ENCODE measurements around the gene CSPG4. TPM values are rescaled to one million over a fixed set of nuclear protein-coding genes. Genes with fewer than 3 reads are reported as not detected.

The CSPG4 gene
- total and polyA plus RNA-seq, 2 donors (not counting 3 experiments of a cell fraction or from before 2014, with no cell fraction given), result not detected

DNA sequence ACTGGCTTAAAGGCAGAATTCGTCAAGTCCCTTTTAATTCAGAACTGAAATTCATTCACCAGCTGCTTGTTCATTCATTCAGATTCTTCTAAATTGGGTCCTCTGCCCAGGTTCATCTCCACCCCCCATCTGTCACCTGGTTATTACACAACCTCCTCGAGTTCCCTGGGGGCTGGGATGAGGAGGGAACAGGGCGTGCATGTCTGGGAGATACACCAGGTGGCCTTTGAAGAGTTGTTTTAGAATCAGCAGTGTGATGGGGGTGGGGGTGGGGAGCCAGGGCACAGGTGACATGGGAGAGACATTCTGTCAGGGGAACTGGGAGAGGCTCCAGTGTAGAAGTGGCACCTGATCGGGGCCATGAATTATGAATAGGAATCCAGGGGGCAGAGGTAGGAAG lies 56.7 kb downstream of the CSPG4 start:
- dilution Hi-C loops (cut with MboI; ENCODE audit: extremely low pct_ligation_motif_present, low sequenced_read_pairs), result no loop called here
- intact Hi-C loops (cut with micrococcal nuclease), result no loop called here
- no peaks in the 10 kb centered on the region for H3K9me3 ChIP-seq (replicated peaks; ENCODE audit: control insufficient read depth, insufficient read depth, low read length)
- H3K9me1 ChIP-seq (replicated peaks; ENCODE audit: control insufficient read depth, extremely low read depth, insufficient read depth, low read length), result no peaks in the 10 kb centered on the region
- H3K4me2 ChIP-seq (ENCODE audit: insufficient read depth, low read length), result no peak overlapping the region
- no peak for TF ChIP-seq EZH2 (IDR thresholded peaks at IDR 0.05; ENCODE audit: borderline replicate concordance, low read depth, low read length, severe bottlenecking)
- no peak for TF ChIP-seq POLR2A (IDR thresholded peaks at IDR 0.05; ENCODE audit: low read depth, low read length)
- TF ChIP-seq FOS (IDR thresholded peaks at IDR 0.05; ENCODE audit: borderline replicate concordance, insufficient read depth, low read length), result no peak
- no peak for TF ChIP-seq POLR2AphosphoS5 (IDR thresholded peaks at IDR 0.05; ENCODE audit: insufficient read depth, low read depth, low read length)
- TF ChIP-seq, protein P1, sequence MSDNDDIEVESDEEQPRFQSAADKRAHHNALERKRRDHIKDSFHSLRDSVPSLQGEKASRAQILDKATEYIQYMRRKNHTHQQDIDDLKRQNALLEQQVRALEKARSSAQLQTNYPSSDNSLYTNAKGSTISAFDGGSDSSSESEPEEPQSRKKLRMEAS (IDR thresholded peaks at IDR 0.05; ENCODE audit: insufficient read depth, insufficient read length), result no peak
- TF ChIP-seq GATA2 (IDR thresholded peaks at IDR 0.05; ENCODE audit: insufficient read depth, insufficient read length, low read depth, low read length), result no peak
- TF ChIP-seq MYC (IDR thresholded peaks at IDR 0.05; ENCODE audit: low read depth, low read length), result no peak
- no peak for TF ChIP-seq JUN (IDR thresholded peaks at IDR 0.05; ENCODE audit: borderline replicate concordance, insufficient read depth, insufficient read length, low read depth)
- TF ChIP-seq, protein P2, sequence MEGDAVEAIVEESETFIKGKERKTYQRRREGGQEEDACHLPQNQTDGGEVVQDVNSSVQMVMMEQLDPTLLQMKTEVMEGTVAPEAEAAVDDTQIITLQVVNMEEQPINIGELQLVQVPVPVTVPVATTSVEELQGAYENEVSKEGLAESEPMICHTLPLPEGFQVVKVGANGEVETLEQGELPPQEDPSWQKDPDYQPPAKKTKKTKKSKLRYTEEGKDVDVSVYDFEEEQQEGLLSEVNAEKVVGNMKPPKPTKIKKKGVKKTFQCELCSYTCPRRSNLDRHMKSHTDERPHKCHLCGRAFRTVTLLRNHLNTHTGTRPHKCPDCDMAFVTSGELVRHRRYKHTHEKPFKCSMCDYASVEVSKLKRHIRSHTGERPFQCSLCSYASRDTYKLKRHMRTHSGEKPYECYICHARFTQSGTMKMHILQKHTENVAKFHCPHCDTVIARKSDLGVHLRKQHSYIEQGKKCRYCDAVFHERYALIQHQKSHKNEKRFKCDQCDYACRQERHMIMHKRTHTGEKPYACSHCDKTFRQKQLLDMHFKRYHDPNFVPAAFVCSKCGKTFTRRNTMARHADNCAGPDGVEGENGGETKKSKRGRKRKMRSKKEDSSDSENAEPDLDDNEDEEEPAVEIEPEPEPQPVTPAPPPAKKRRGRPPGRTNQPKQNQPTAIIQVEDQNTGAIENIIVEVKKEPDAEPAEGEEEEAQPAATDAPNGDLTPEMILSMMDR (IDR thresholded peaks at IDR 0.05; ENCODE audit: extremely low read depth in 1 of 2, insufficient read depth in 1 of 2, low read depth in 1 of 2, low read length in 2 of 2), result no peak
- H3K27ac ChIP-seq (ENCODE audit: insufficient read depth, low read depth, low read length), result no peak overlapping the region
- no peak overlapping the region for H3K4me3 ChIP-seq (replicated peaks in 1 of 3; ENCODE audit: insufficient read depth in 1 of 3, low read depth in 1 of 3, low read length in 3 of 3)
- H3K9ac ChIP-seq (replicated peaks; ENCODE audit: extremely low read depth, insufficient read depth, low read length), result no peak overlapping the region
- H3K27me3 ChIP-seq (ENCODE audit: control insufficient read depth in 2 of 2, insufficient read depth in 2 of 2, low read length in 2 of 2), result no peaks in the 10 kb centered on the region
- BruUV-seq (replicated peaks), result no TSS peak
- DNase-seq (ENCODE audit: low read depth, low spot score) (no peak), FAIRE-seq (no peak)
- peaks cover 14% of the 10 kb centered on the region for H3K4me1 ChIP-seq (ENCODE audit: control insufficient read depth, extremely low read depth, insufficient read depth, low read length)
- H3K36me3 ChIP-seq (ENCODE audit: control insufficient read depth in 2 of 2, extremely low read depth in 1 of 2, insufficient read depth in 2 of 2, low read length in 2 of 2), result peaks cover 0 to 10% of the 10 kb centered on the region in 2 experiments
- CTCF ChIA-PET, result no interaction called here
- no peak overlapping the region for H2AFZ ChIP-seq (ENCODE audit: low read depth, low read length)
- no peaks in the 10 kb centered on the region for H3K79me2 ChIP-seq (ENCODE audit: control insufficient read depth, insufficient read depth, low read length)
- POLR2A ChIA-PET, result no interaction called here
- no peaks in the 10 kb centered on the region for H4K20me1 ChIP-seq (replicated peaks; ENCODE audit: control insufficient read depth, extremely low read depth, insufficient read depth, low read length)
